GM18507 (cell line): Measurements from ENCODE around the gene ZNF234.
"Not testable (repeated sequence)": the region's sequence is repeated elsewhere in the genome, so short reads cannot be mapped to it uniquely, and the experiment has no call there.

Experiments used
- DNase-seq: peaks from one replicate; pipeline ENCODE4 v3.0.0; 2011; ENCODE audit warnings: low read depth; ENCODE audit not compliant: insufficient read length; ENCODE audit errors: extremely low spot score
- FAIRE-seq: peaks from 2 replicates; lab custom pipeline; 2011; peaks lifted over from hg19 to GRCh38; lab: Jason Lieb, UNC

Gene ZNF234

GRCh38 chr19:44141191-44142058 is at the start of gene ZNF234:
Gene ZNF234, plus strand, starts transcription at chr19:44141554. Its CDS starts 3,079 bp downstream, at chr19:44144633.
- FAIRE-seq (peak; percentile 81), DNase-seq (peak; percentile 62)

- DNase-seq, result no peak
- FAIRE-seq, result no peak
These were observed 49.2 kb upstream of the ZNF234 start for GRCh38 chr19:44092108-44092507.

GRCh38 chr19:44093931-44094765 is 47.2 kb upstream of the ZNF234 start, which contains the start of gene ZNF224:
Gene ZNF224, plus strand, starts transcription at chr19:44094361. Its CDS starts 3,513 bp downstream, at chr19:44097874.
- DNase-seq, result peak; percentile 75
- peak; percentile 98 for FAIRE-seq

- FAIRE-seq, result no peak
- DNase-seq, result no peak
These were observed 33.6 kb upstream of the ZNF234 start for GRCh38 chr19:44107751-44108150.

GRCh38 chr19:44109458-44109857 is 31.9 kb upstream of the ZNF234 start:
- no peak for DNase-seq
- FAIRE-seq, result no peak

GRCh38 chr19:44111910-44112463 is 29.4 kb upstream of the ZNF234 start:
- FAIRE-seq (no peak), DNase-seq (no peak)

- DNase-seq, result no peak
- FAIRE-seq, result no peak
These were observed 28.6 kb upstream of the ZNF234 start for GRCh38 chr19:44112802-44113137.

GRCh38 chr19:44113138-44113783 is 28.1 kb upstream of the ZNF234 start, which contains the start of gene ZNF225:
Gene ZNF225, plus strand, starts transcription at chr19:44113399. Its CDS starts 2,429 bp downstream, at chr19:44115828.
- DNase-seq, result peak; percentile 75
- peak; percentile 99 for FAIRE-seq

GRCh38 chr19:44113784-44114390 is 27.5 kb upstream of the ZNF234 start:
- DNase-seq (no peak), FAIRE-seq (no peak)

GRCh38 chr19:44121162-44121561 is 20.2 kb upstream of the ZNF234 start:
- FAIRE-seq, DNase-seq: not testable (repeated sequence)

- DNase-seq (no peak), FAIRE-seq (no peak)
These were observed 9.4 kb upstream of the ZNF234 start for GRCh38 chr19:44131955-44132354.

- FAIRE-seq (no peak), DNase-seq (no peak)
These were observed 692 bp downstream of the ZNF234 start for GRCh38 chr19:44142059-44142433.

GRCh38 chr19:44149776-44150175 is 8.4 kb downstream of the ZNF234 start:
- no peak for DNase-seq

GRCh38 chr19:44151491-44151890 is 10.1 kb downstream of the ZNF234 start:
- DNase-seq (no peak), FAIRE-seq (no peak)

More at GRCh38 chr19:44149776-44150175, 8.4 kb downstream of the ZNF234 start:
- no peak for FAIRE-seq

GRCh38 chr19:44156475-44156874 is 15.1 kb downstream of the ZNF234 start:
- FAIRE-seq, result no peak
- DNase-seq, result no peak

GRCh38 chr19:44163789-44164188 is 22.4 kb downstream of the ZNF234 start:
- FAIRE-seq, result no peak

GRCh38 chr19:44164327-44164672 is 22.9 kb downstream of the ZNF234 start:
- FAIRE-seq (no peak), DNase-seq (no peak)

More at GRCh38 chr19:44163789-44164188, 22.4 kb downstream of the ZNF234 start:
- DNase-seq, result no peak

GRCh38 chr19:44164673-44165512 is 23.5 kb downstream of the ZNF234 start, which contains the start of gene ZNF226:
Gene ZNF226, plus strand, starts transcription at chr19:44165100. Its CDS starts 4,981 bp downstream, at chr19:44170081.
- FAIRE-seq (peak; percentile 100), DNase-seq (peak; percentile 69)
